Progenitor cell of endocrine pancreas (in vitro differentiated cells): ENCODE results near the gene C10orf95. TPM values are rescaled to one million over a fixed set of nuclear protein-coding genes. Genes with fewer than 3 reads are reported as not detected.

Experiments
- DNase-seq: peaks from one replicate; pipeline ENCODE4 v3.0.0; 2021; ENCODE audit warnings: low spot score; ENCODE audit not compliant: unreplicated experiment
- H3K27ac Mint-ChIP-seq: 2 replicates; pipeline ENCODE4 v1.8.0; 2021; ENCODE audit warnings: mild to moderate bottlenecking, moderate library complexity, mixed read lengths
- H3K27me3 Mint-ChIP-seq: 2 replicates; pipeline ENCODE4 v1.8.0; 2021; ENCODE audit warnings: mixed read lengths
- H3K36me3 Mint-ChIP-seq: 2 replicates; pipeline ENCODE4 v1.8.0; 2022; ENCODE audit warnings: mixed read lengths; ENCODE audit not compliant: insufficient read depth
- H3K4me1 Mint-ChIP-seq: 2 replicates; pipeline ENCODE4 v1.8.0; 2021; ENCODE audit warnings: low read depth, mixed read lengths
- H3K4me3 Mint-ChIP-seq: 2 replicates; pipeline ENCODE4 v1.8.0; 2021; ENCODE audit warnings: low read depth, mild to moderate bottlenecking, moderate library complexity, mixed read lengths
- H3K9me3 Mint-ChIP-seq: 2 replicates; pipeline ENCODE4 v1.8.0; 2021; ENCODE audit warnings: low read depth, mixed read lengths
- CTCF ChIP-seq: fragments of 200-600 bp; sonication (generic); IDR thresholded peaks from one replicate; pipeline ENCODE4 v1.5.0; 2021; ENCODE audit warnings: antibody characterized with exemption, mild to moderate bottlenecking; ENCODE audit not compliant: unreplicated experiment
- total RNA-seq: library from RNA; stranded (reverse); gene quantifications from 2 replicates; pipeline ENCODE4 v1.2.1, GENCODE V29; 2021

The C10orf95 gene
- total RNA-seq, 1 donor from 2014 or later: 0.77 TPM

GRCh38 chr10:102470579-102471546 is 19.5 kb upstream of the C10orf95 start:
- Mint-ChIP-seq H3K27ac (no peak overlapping the region), H3K27me3 (no peaks in the 10 kb centered on the region), H3K4me1 (no peaks in the 10 kb centered on the region), H3K36me3 (peaks cover 5% of the 10 kb centered on the region), H3K9me3 (no peaks in the 10 kb centered on the region), H3K4me3 (no peak overlapping the region)
- no peak for DNase-seq
- TF ChIP-seq CTCF: no peak

GRCh38 chr10:102468683-102469082 is 17.3 kb upstream of the C10orf95 start:
- H3K27ac Mint-ChIP-seq: no peak overlapping the region
- H3K27me3 Mint-ChIP-seq: no peaks in the 10 kb centered on the region
- no peak for TF ChIP-seq CTCF
- no peaks in the 10 kb centered on the region for H3K9me3 Mint-ChIP-seq
- H3K36me3 Mint-ChIP-seq: peaks cover 2% of the 10 kb centered on the region
- peaks cover 3% of the 10 kb centered on the region for H3K4me1 Mint-ChIP-seq
- DNase-seq: no peak
- no peak overlapping the region for H3K4me3 Mint-ChIP-seq

- H3K36me3 Mint-ChIP-seq: peaks cover 2% of the 10 kb centered on the region
- H3K4me1 Mint-ChIP-seq: peaks cover 9% of the 10 kb centered on the region
- no peaks in the 10 kb centered on the region for H3K27me3 Mint-ChIP-seq
- no peak overlapping the region for H3K4me3 Mint-ChIP-seq
- no peak for TF ChIP-seq CTCF
- no peaks in the 10 kb centered on the region for H3K9me3 Mint-ChIP-seq
- DNase-seq: no peak
- no peak overlapping the region for H3K27ac Mint-ChIP-seq
Measured at GRCh38 chr10:102467971-102468438, 16.7 kb upstream of the C10orf95 start.

GRCh38 chr10:102467318-102467717 is 16.0 kb upstream of the C10orf95 start:
- no peak for TF ChIP-seq CTCF
- H3K27me3 Mint-ChIP-seq: no peaks in the 10 kb centered on the region
- DNase-seq: no peak
- H3K4me1 Mint-ChIP-seq: peaks cover 15% of the 10 kb centered on the region
- H3K9me3 Mint-ChIP-seq: no peaks in the 10 kb centered on the region
- H3K36me3 Mint-ChIP-seq: peaks cover 2% of the 10 kb centered on the region
- H3K4me3 Mint-ChIP-seq: no peak overlapping the region
- H3K27ac Mint-ChIP-seq: no peak overlapping the region

- no peaks in the 10 kb centered on the region for H3K9me3 Mint-ChIP-seq
- DNase-seq: no peak
- H3K27ac Mint-ChIP-seq: no peak overlapping the region
- no peak overlapping the region for H3K4me3 Mint-ChIP-seq
- peaks cover 30% of the 10 kb centered on the region for H3K4me1 Mint-ChIP-seq
- no peaks in the 10 kb centered on the region for H3K27me3 Mint-ChIP-seq
- H3K36me3 Mint-ChIP-seq: peaks cover 2% of the 10 kb centered on the region
- TF ChIP-seq CTCF: no peak
Measured at GRCh38 chr10:102465466-102465865, 14.1 kb upstream of the C10orf95 start.
